HG03565 (cell line): Measurements from ENCODE around the gene FXYD6.
"Not testable (repeated sequence)": the region's sequence is repeated elsewhere in the genome, so short reads cannot be mapped to it uniquely, and the experiment has no call there.

ENCODE experiments used
- ATAC-seq: cut with Tn5 transposase; IDR thresholded peaks from one replicate; pipeline ENCODE4 v1.9.1; 2021; ENCODE audit warnings: mild to moderate bottlenecking, moderate library complexity; ENCODE audit not compliant: unreplicated experiment

Gene FXYD6

DNA sequence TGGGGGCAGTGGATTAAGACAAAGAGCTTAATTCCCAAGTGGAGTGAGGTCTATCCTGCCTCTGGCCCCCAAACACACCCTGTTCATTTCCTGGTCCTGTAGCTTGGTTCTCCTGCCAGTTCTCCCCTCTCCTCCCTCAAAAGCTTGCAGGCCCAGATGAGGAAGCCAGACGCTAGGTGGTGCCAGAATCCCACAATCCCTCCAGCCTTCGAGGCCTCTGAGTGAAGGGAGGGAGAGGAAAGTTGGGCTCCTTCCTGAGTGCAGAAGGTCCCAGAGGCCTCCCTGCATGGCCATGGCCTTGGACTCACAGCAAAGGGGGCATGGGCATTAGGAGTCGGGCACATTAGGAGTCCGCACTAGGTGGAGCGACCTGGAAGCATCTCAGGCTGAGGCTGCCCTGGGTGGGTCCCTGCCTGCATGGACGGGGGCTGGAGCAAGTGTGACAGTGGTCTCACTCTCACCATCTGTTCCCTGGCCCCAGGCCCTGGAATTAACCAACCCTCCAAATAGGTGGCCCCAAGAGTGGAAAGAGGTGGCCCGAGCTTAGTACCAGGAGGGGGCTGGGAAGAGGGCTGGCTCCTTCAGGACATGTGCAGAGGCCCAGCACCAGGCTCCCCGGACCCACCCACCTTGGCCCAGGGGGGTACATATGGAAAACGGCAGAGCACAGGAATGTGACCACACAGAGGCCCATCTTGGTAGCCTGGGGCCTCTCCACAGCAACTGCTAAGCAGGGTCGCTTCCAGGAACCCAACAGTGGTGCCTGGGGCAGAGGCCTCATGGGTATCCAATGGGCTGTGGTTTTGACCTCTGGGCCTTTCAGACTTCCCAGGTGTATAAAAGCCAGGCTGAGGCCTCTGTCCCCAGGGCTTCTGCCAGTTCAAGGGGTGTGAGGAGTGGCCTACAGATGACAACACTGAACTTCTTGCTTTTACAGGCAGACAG is 57.1 kb downstream of the FXYD6 start:
- ATAC-seq = no peak

DNA sequence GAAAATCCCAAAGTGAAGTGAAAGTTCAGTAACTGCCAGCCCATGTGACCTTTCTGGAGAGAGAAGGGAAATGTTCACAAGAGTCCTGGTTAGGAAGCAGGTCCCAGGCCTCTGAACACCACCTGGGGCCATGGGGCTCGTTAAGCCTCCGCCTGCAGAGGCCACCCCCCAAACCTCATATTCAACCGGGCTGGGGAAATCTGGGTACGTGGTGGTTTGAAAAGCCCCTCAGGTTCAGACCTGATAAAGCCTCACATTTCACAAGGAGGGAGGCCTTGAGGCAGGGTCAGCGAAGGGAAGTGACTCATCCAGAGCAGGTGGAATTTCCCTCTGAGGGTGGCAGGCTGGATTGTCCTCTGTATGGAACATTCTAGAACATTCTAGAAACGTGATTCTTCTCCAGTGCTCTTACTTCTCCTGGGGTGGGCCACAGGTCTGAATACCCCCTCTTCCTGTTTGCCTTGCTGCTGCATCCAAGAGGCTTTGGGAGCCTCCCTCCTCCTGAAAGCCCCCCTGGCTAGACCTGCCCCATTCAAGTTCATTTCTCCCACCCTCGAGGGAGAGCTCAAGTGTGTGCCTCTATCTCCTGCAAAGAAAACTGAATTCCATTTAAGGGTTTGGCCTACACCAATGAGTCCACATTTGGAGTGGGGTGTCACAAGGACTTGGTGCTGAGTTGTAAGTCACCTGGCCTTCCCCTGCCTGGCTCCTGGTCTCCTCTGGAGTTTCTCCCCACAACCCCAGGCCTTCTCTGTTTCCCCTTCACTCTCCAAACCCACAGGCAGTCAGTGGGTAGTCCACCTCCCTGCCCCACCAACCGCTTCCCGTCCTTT is 58.2 kb downstream of the FXYD6 start:
- no peak for ATAC-seq

DNA sequence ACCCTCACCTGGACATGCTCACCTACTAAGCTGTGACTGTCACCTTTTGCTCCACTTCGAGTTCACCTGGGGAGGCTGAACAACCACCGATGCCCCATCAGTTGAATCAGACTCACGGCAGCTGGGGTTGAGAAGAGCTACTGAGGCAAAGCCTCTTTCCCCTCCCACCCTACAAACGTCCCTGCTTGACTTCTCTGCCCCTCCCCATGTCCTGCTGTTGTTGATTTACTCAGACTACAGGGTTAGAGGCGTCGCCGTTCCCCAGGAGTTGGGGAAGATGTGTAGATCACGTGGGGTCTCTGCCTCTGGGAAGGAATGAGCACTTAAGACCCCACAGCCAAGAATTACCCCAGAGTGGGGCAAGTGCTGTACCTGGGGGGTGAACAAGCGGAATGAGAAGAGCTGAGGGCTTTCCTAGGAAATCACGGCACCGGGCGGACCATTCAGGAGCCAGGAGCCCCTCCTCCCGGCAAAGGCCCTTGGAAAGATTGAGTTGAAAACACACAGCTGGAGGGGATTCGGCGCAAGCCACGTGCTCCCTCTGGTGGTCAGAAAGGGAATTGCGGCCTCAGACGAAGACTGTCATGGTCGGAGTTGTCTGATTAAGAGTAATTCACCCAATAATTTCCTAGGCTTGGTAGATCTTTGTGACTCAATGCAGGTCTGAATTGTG is 59.0 kb downstream of the FXYD6 start:
- no peak for ATAC-seq

DNA sequence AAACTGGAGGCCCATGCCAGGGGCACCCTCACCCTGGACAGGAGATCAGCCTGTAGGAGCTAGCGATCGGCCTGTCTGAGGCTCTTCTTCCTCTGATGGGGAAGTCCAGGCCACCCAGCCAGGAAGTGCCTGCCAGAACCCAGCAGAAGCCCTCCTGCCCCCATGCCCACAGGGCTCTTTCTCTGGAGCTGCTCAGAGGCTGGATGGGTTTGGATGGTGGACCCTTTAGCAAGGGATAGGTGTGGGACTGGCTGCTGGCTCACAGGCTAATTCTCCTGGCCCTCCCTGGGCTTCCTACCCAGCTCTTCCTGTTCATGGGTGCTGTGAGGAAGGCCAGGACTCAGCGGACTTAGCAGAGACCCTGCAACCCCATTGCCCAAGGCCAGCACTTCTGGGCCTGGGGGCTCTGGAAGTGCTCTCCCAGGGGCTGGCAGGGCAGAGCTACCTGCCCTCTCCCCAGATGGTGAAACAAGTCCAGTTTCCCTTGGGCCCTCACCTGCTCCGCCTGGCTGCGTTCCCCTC is 59.6 kb downstream of the FXYD6 start:
- ATAC-seq = no peak

GRCh38 chr11:117816151-117816741 is 60.2 kb downstream of the FXYD6 start:
- ATAC-seq = no peak

DNA sequence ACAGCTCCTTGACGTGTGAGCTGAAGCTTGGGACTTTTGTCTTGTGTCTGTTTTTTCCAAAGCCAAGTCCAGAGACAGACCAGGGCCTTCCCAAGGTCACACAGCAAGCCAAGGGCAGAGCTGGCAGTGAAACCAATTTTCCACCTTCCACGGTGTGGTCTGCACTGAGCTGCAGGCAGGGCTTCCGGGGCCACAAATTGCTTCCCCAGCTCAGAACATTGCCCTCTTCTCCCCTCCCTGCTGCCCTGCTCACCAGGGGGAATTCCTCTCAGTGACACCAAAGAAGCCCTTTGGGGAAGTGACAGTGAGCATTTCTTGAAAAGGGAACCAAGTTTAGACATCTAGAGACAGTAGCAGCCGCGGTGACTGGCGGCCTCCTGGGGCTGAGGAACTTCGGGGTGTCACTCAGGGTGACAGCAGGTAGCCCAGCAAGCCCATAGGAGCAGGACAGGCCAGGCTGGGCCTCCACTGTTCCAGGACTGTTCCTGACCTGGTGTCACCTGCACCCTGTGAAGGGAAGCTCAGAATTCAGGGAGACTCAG is 61.1 kb downstream of the FXYD6 start:
- peak; percentile 67 for ATAC-seq

- no peak for ATAC-seq
These were observed 61.6 kb downstream of the FXYD6 start for GRCh38 chr11:117814766-117815261.

DNA sequence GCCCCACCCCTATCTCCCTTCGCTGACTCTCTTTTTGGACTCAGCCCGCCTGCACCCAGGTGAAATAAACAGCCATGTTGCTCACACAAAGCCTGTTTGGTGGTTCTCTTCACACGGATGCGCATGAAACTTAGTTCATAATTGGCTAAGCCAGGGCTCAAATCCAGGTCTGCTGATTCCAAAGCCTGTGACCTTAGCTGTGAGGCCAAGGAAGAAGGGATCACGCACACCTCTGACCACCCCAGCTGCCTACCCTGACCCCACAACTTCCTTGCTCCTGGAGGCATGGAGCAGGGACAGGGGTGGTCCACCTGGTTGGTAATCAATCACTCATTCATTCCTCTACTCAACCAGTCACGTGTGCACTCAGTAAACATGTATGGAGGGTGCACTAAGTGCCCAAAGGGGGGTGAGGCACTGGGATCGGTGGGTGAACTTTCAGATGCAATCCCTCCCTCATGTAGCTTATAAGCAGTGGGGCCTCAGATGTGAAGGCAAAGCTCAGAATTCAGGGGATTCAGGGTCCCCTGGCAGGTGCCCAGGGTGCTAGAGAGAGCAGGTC is 62.2 kb downstream of the FXYD6 start:
- no peak for ATAC-seq

DNA sequence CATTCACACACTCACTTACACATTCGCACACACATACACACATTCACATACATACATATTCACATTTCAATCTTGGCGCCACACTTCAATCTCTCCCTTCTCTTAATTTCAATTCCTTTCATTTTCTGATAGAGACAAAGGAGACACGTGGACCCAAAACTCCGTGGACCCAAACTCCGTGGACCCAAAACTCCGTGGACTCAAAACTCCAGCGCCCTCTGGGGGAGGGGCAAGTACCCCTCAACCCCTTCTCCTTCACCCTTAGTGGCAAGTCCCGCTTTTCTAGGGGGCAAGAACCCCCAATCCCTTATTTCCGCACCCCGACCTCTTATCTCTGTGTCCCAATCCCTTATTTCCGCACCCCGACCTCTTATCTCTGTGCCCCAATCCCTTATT is 66.4 kb downstream of the FXYD6 start:
- not testable (repeated sequence) for ATAC-seq

DNA sequence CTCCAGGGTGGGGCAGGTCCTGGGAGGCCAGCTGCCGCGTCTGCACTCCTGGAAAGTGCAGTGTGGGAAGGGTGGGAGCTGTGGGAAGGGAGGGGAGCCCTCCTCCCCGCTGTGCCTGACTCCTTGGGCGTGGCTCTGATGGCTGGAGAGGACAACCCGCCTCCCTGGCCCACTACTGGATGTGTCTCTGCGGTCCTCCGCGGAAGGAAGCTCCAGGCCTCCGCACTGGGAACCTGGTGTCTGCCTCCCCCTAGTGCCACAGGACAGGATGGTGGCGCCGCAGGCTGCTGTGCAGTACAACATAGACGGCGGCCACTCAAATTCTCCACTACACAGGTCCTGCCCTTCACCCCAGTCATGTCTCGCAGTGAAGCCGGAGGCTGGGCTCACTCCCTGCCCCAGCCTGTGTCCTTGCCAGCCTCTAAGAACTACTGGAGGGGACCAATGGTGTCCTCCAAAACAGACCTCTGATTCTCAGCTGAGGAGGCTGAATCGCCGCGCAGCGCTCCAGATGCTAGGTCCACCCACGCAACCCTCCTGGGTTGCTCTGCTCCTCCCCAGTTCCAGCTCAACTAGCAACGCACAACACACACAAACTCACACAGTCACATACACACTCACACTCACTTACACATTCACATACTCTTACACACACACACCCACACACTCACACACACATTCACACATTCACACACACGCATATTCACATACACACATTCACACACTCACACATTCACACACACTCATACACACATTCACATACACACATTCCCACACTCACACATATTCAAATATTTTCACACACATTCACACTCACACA is 67.0 kb downstream of the FXYD6 start:
- ATAC-seq = no peak

GRCh38 chr11:117808784-117809183 is 67.7 kb downstream of the FXYD6 start:
- ATAC-seq = no peak

DNA sequence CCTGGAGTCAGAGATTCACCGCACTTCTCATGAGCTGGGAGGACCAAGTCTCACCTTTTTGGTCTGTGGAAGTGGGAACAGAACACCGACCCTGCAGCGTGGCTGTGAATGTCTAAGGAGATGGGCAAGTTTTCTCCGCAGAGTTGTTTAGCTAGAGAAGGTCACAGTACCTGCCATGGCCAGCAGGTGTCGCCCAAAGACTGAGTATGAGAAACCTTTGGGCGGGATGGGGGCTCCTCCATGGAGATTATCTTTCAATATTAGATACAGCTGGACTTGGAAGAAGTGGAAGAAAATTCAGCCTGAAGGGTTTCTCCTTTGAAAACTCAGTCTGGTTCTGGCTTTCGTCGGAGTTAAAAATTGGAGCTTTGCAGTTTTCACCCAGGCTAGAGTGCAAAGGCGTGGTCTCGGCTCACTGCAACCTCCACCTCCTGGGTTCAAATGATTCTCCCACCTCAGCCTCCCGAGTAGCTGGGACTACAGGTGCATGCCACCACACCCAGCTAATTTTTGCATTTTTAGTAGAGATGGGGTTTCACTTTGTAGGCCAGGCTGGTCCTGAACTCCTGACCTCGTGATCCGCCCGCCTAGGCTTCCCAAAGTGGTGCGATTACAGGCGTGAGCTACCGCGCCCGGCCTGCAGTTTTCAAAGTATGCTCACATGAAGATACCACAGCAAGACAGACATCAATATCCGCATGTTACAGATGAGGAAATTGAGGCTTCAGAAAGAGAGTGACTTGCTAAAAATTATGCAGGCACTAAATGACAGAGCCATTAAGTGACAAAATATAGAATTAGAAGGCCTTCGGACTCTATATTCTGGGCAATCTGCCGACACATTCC is 68.8 kb downstream of the FXYD6 start:
- ATAC-seq = no peak

DNA sequence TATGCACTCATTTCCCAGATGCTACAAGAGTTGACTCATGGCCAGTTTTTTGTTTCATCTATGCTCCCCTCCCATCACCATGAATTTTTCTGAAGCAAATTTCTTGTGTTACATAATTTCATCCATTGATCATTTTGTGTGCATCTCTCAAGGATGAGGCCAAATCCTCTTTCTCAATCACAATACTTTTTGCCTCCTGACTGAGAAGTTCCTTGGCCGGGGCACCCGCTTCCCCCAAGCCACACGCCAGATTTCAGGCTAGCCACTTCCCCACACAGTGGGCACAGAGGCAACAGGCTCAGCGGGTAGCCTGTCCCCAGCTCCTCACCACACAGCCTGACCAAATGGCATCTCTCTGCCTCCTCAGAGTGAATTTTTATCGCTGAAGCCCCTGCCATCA is 69.6 kb downstream of the FXYD6 start:
- ATAC-seq = no peak

GRCh38 chr11:117805045-117805444 is 71.4 kb downstream of the FXYD6 start:
- no peak for ATAC-seq

- no peak for ATAC-seq
These were observed 72.6 kb downstream of the FXYD6 start for GRCh38 chr11:117803896-117804295.

GRCh38 chr11:117799634-117800033 is 76.8 kb downstream of the FXYD6 start:
- no peak for ATAC-seq

DNA sequence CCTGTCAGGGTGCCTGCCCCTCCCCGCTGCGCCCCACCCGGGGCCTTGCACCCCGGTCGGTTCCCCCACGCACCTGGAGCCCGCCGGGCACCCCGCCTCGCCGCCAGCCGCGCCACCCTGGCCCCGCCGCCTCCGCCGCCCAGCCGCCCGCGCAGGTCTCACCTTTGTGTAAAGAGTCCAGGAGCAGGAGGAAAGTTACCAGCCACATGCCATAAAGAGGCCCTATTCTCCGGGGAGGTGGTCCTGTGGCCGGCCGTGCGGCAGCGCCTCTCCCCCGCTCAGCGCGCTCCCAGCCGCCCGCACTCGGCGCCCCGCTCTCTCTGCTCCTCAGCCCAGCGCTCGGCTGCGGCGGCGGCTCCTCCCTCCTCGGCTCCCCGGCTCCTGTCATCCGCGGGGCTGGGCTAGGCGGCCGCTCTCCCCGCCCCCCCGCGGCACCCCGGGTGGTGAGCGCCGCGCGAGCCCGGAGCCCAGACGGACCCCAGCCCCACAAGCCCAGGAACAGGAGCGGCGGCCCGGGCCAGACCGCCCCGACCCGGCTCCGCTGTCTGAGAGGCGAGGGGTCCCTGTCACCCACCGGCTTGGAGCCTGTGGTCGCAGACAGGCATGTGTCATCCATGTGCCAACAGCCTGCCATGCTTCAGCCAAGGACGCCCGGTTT is 79.5 kb downstream of the FXYD6 start, which contains the start of gene DSCAML1:
DSCAML1 (minus strand) TSS at position 345 of the 658 bp plus-strand sequence; CDS start at position 208, 137 bp downstream.
- ATAC-seq = no peak
